ENCODE data around the gene TAS2R1. TPM values are rescaled to one million over a fixed set of nuclear protein-coding genes. Genes with fewer than 3 reads are reported as not detected.

The TAS2R1 gene
- total and polyA plus RNA-seq, 8 donors, result not detected

DNA sequence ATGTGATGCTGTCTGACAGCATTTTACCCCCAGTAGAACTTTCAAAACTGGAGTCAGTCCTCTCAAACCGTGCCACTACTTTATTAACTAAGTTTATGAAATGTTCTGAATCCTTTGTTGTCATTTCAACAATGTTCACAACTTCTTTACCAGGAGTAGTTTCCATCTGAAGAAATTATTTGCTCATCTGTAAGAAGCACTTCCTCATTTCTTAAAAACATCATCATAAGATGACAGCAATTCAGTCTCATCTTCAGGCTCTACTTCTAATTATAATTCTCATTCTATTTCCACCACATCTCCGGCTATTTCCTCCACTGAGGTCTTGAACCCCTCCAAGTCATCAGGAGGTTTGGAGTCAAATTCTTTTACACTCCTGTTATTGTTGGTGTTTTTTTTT lies 2.3 kb upstream of the TAS2R1 start:
- no peak for TF ChIP-seq POLR2A (IDR thresholded peaks at IDR 0.05)
- TF ChIP-seq EP300 (IDR thresholded peaks at IDR 0.05), result no peak
- no peak for TF ChIP-seq POLR2AphosphoS5 (IDR thresholded peaks at IDR 0.05)
- TF ChIP-seq, protein P1, sequence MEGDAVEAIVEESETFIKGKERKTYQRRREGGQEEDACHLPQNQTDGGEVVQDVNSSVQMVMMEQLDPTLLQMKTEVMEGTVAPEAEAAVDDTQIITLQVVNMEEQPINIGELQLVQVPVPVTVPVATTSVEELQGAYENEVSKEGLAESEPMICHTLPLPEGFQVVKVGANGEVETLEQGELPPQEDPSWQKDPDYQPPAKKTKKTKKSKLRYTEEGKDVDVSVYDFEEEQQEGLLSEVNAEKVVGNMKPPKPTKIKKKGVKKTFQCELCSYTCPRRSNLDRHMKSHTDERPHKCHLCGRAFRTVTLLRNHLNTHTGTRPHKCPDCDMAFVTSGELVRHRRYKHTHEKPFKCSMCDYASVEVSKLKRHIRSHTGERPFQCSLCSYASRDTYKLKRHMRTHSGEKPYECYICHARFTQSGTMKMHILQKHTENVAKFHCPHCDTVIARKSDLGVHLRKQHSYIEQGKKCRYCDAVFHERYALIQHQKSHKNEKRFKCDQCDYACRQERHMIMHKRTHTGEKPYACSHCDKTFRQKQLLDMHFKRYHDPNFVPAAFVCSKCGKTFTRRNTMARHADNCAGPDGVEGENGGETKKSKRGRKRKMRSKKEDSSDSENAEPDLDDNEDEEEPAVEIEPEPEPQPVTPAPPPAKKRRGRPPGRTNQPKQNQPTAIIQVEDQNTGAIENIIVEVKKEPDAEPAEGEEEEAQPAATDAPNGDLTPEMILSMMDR (IDR thresholded peaks at IDR 0.05), result no peak

DNA sequence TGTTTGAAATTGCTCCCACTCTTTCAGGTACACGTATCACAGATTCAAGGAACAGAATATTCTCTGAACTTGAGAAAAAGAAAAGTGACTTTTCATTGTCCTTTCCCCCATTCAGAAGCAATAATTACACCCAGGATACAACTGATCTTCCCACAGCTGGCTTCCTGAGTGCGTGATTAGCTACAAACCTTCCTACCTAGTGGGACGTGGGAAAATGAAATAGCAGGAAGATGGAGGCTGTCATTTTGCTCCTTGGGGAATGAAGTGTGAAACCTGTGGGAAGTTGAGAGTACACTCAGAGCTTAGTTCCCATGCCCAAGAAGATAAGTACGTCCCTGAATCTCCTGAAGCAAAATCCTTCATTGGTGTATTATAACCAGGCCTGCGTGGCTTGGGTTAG lies 2.6 kb downstream of the TAS2R1 start:
- H3K27ac ChIP-seq, result no peak overlapping the region
- H3K4me1 ChIP-seq, result peaks cover 0 to 10% (median 5%) of the 10 kb centered on the region in 4 donors
- TF ChIP-seq POLR2A (IDR thresholded peaks at IDR 0.05) (no peak), POLR2AphosphoS5 (IDR thresholded peaks at IDR 0.05) (no peak), EP300 (IDR thresholded peaks at IDR 0.05) (no peak)
- TF ChIP-seq, protein P1 (IDR thresholded peaks at IDR 0.05), result no peak
- H3K27me3 ChIP-seq, result no peaks in the 10 kb centered on the region
- H3K36me3 ChIP-seq, result no peaks in the 10 kb centered on the region
- no peaks in the 10 kb centered on the region for H3K9me3 ChIP-seq
- WGBS, 5 donors, result 76 to 86% (median 79%) methylated on average over 5 of the region's 5 CpGs
- H3K4me3 ChIP-seq, result no peak overlapping the region
- intact Hi-C loops (cut with DNase I; ENCODE audit: low total_unique reads), result no loop called here
- no peak for DNase-seq

More for the DNA sequence above, 2.3 kb upstream of the TAS2R1 start:
- Histone ChIP-seq H3K4me1 (no peaks in the 10 kb centered on the region), H3K4me3 (no peak overlapping the region), H3K36me3 (no peaks in the 10 kb centered on the region), H3K9me3 (peaks cover 0 to 26% (median 11%) of the 10 kb centered on the region in 4 donors), H3K27me3 (no peaks in the 10 kb centered on the region), H3K27ac (no peak overlapping the region)
- intact Hi-C loops (cut with DNase I; ENCODE audit: low total_unique reads), result no loop called here
- DNase-seq, result no peak
- WGBS, 5 donors, result 61 to 74% (median 72%) methylated on average over 2 of the region's 2 CpGs

DNA sequence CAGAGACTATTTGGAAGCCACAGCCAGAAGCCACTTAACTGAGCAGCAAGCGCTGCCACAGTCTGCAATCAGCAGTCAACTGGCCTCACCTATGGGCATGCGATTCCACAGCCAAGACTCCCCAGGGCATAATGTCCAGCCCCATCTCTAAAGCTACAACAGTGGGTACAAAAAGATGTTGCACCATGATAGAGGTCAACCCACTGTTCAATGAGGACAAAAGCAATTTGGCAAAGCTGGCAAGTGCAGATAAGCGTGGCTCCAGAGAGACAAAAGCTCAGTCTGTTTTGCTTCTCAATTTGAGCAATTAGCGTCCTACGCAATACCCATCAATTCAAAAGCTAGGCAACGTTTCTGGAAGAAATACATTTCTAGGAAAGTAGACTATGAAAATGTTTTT lies 3.2 kb downstream of the TAS2R1 start:
- TF ChIP-seq POLR2AphosphoS5 (IDR thresholded peaks at IDR 0.05), result no peak
- TF ChIP-seq, protein P1 (IDR thresholded peaks at IDR 0.05), result no peak
- no peak for TF ChIP-seq EP300 (IDR thresholded peaks at IDR 0.05)
- TF ChIP-seq POLR2A (IDR thresholded peaks at IDR 0.05), result no peak
- no peaks in the 10 kb centered on the region for H3K36me3 ChIP-seq
- H3K27me3 ChIP-seq, result no peaks in the 10 kb centered on the region
- DNase-seq, result no peak
- no peak overlapping the region for H3K27ac ChIP-seq
- H3K9me3 ChIP-seq, result no peaks in the 10 kb centered on the region
- intact Hi-C loops (cut with DNase I; ENCODE audit: low total_unique reads), result no loop called here
- WGBS, 5 donors, result 76 to 88% (median 87%) methylated on average over 6 of the region's 6 CpGs
- H3K4me1 ChIP-seq, result peaks cover 0 to 14% (median 7%) of the 10 kb centered on the region in 4 donors
- no peak overlapping the region for H3K4me3 ChIP-seq

DNA sequence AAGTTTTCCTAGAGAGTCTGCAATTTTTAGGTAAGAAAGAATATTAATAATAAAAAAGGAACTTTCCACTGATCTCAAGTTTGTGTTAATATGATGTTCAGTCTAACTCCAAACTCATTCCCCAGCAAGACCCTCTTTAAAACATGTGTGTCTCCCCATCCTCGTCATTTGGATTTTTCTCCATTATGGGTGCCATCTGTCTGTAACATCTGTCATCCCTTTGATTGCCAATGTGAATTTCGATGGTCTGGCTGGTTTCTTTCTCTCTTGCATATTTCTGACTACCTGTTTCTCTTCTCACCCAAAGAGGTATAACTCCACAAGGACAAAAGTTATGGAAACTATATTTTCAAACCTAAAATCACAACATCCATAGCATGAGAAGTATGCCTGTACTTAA lies 4.4 kb downstream of the TAS2R1 start:
- Histone ChIP-seq H3K27me3 (no peaks in the 10 kb centered on the region), H3K4me3 (no peak overlapping the region), H3K4me1 (peaks cover 0 to 22% (median 7%) of the 10 kb centered on the region in 4 donors), H3K27ac (no peak overlapping the region), H3K36me3 (no peaks in the 10 kb centered on the region), H3K9me3 (no peaks in the 10 kb centered on the region)
- DNase-seq, result no peak
- intact Hi-C loops (cut with DNase I; ENCODE audit: low total_unique reads), result no loop called here
- TF ChIP-seq POLR2AphosphoS5 (IDR thresholded peaks at IDR 0.05) (no peak), EP300 (IDR thresholded peaks at IDR 0.05) (no peak), POLR2A (IDR thresholded peaks at IDR 0.05) (no peak)
- TF ChIP-seq, protein P1 (IDR thresholded peaks at IDR 0.05), result no peak
- WGBS, 5 donors, result 73 to 81% (median 76%) methylated on average over 2 of the region's 2 CpGs

Data from stomach (tissue), 9 donors.